ENCODE measurements around the gene MRPL53. TPM values are rescaled to one million over a fixed set of nuclear protein-coding genes. Genes with fewer than 3 reads are reported as not detected.
"Not testable (repeated sequence)": the region's sequence is repeated elsewhere in the genome, so short reads cannot be mapped to it uniquely, and the experiment has no call there.

Gene MRPL53
- polyA plus RNA-seq, 1 experiment = 25.9 TPM

- TF ChIP-seq CTCF (IDR thresholded peaks at IDR 0.05; ENCODE audit: low read depth, low read length) = no peak
- POLR2A ChIA-PET = no interaction called here
- Histone ChIP-seq H3K27ac (ENCODE audit: low read depth, low read length) (no peak overlapping the region), H3K4me3 (ENCODE audit: low read depth, low read length) (no peak overlapping the region), H3K27me3 (ENCODE audit: control insufficient read depth, insufficient read depth, low read length) (peaks cover 6% of the 10 kb centered on the region), H3K9me3 (ENCODE audit: control insufficient read depth, insufficient read depth, low read length) (no peaks in the 10 kb centered on the region)
- DNase-seq (ENCODE audit: low read depth, low spot score) = no peak
- CTCF ChIA-PET = no interaction called here
Measured at GRCh38 chr2:74448771-74449170, 23.7 kb downstream of the MRPL53 start.

GRCh38 chr2:74447230-74447999 is 25.1 kb downstream of the MRPL53 start:
- TF ChIP-seq CTCF (IDR thresholded peaks at IDR 0.05; ENCODE audit: low read depth, low read length) = no peak
- Histone ChIP-seq H3K27ac (ENCODE audit: low read depth, low read length) (no peak overlapping the region), H3K4me3 (ENCODE audit: low read depth, low read length) (no peak overlapping the region), H3K27me3 (ENCODE audit: control insufficient read depth, insufficient read depth, low read length) (peaks cover 6% of the 10 kb centered on the region), H3K9me3 (ENCODE audit: control insufficient read depth, insufficient read depth, low read length) (no peaks in the 10 kb centered on the region)
- ChIA-PET CTCF (no interaction called here), POLR2A (no interaction called here)
- DNase-seq (ENCODE audit: low read depth, low spot score) = no peak

DNA sequence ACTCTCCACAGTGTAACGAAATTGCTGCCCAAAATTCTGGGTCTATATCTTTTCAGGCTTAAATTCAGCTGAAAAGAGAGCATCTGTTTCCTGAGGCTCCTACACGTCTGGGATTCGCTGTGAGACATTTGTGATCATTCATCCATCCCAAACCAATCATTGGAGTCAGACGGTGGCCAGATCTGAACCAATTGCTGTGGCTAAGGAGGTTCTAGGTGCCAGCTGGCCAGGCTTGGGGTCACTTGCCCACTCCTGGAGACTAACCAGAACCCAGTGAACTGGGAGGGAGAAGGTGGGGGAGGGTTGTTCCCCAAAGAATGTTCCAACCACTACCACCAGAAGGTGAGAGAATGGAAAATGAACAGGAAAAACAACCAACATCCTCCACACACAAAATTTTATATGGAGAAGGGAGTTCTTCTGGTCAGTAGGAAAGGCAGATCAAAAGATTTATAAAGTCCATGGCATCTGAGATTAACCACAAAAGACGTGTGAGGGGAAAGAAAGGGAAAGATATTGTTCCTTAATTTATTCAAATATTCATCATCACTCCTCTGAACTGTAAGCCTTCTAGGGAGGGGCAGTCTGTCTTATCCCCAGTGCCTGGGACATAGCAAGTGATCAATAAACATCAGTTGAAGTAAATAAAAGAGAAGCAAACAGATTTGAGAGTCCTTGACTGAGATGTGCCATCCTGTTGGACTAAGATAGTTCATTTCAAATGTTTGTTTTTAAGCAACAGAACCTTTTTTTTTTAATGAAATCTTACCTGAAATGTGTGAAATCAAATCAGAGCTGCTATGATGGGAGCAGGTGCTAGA is 27.8 kb downstream of the MRPL53 start:
- ChIA-PET POLR2A (no interaction called here), CTCF (interaction anchor here (0.9 to 1.5 kb wide), 2 partner anchors 21 to 110 kb away, joined by 3 read pairs; partner anchors contain the start of gene MOGS)
- no peak overlapping the region for H3K27ac ChIP-seq (ENCODE audit: low read depth, low read length)
- H3K27me3 ChIP-seq (ENCODE audit: control insufficient read depth, insufficient read depth, low read length) = peaks cover 22% of the 10 kb centered on the region
- TF ChIP-seq CTCF (IDR thresholded peaks at IDR 0.05; ENCODE audit: low read depth, low read length) = no peak
- H3K4me3 ChIP-seq (ENCODE audit: low read depth, low read length) = no peak overlapping the region
- H3K9me3 ChIP-seq (ENCODE audit: control insufficient read depth, insufficient read depth, low read length) = peaks cover 11% of the 10 kb centered on the region; the same call in 1 of the 2 replicates
- DNase-seq (ENCODE audit: low read depth, low spot score) = no peak

DNA sequence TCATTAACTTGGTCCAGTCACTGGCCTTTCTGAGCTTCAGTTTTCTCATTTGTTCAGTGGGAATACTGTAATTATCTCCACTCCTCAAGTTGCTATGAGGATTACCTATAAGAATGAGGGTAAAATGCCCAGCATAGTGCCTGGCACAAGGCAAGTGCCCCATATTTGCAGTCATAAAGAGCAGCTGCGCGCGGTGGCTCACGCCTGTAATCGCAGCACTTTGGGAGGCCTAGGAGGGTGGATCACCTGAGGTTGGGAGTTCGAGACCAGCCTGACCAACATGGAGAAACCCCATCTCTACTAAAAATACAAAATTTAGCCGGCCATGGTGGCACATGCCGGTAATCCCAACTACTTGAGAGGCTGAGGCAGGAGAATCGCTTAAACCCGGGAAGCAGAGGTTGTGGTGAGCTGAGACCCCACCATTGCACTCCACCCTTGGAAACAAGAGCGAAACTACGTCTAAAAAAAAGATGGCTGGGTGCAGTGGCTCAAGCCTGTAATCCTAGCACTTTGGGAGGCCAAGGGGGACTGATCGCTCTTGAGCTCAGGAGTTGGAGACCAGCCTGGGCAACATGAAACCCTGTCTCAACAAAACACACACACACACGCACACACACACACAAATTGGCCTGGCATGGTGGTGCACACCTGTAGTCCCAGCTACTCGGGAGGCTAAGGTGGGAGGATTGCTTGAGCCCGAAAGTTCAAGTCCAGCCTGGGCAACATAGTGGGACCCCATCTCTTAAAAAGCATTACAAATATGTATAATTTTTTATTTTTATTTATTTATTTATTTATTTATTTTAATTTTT is 29.8 kb downstream of the MRPL53 start:
- H3K27ac ChIP-seq (ENCODE audit: low read depth, low read length); POLR2A ChIA-PET; H3K4me3 ChIP-seq (ENCODE audit: low read depth, low read length); DNase-seq (ENCODE audit: low read depth, low spot score); CTCF ChIA-PET: not testable (repeated sequence)
- H3K27me3 ChIP-seq (ENCODE audit: control insufficient read depth, insufficient read depth, low read length) = peaks cover 22% of the 10 kb centered on the region
- H3K9me3 ChIP-seq (ENCODE audit: control insufficient read depth, insufficient read depth, low read length) = peaks cover 11% of the 10 kb centered on the region; the same call in 1 of the 2 replicates

- Histone ChIP-seq H3K9me3 (ENCODE audit: control insufficient read depth, insufficient read depth, low read length) (peaks cover 11% of the 10 kb centered on the region; the same call in 1 of the 2 replicates), H3K4me3 (ENCODE audit: low read depth, low read length) (no peak within 1 kb of the TSS), H3K27me3 (ENCODE audit: control insufficient read depth, insufficient read depth, low read length) (peaks cover 22% of the 10 kb centered on the region), H3K27ac (ENCODE audit: low read depth, low read length) (no peak within 1 kb of the TSS)
- no peak for TF ChIP-seq CTCF (IDR thresholded peaks at IDR 0.05; ENCODE audit: low read depth, low read length)
- ChIA-PET CTCF (no interaction called here), POLR2A (no interaction called here)
- no peak for DNase-seq (ENCODE audit: low read depth, low spot score)
Measured at GRCh38 chr2:74441690-74442482, 30.6 kb downstream of the MRPL53 start, which contains the start of gene RTKN. Gene RTKN (minus strand): TSS chr2:74441937. CDS start chr2:74441816, 121 bp downstream.

All from AG04450 (cell line).